HepG2 (cell line): ENCODE data around the gene NR2C1. TPM values are rescaled to one million over a fixed set of nuclear protein-coding genes. Genes with fewer than 3 reads are reported as not detected.

Experiments
- CAMTA2 ChIP-seq: sonication (generic); formaldehyde crosslinking; IDR thresholded peaks from 2 replicates; pipeline ENCODE4 v1.4.0; 2020; ENCODE audit warnings: mild to moderate bottlenecking, missing genetic modification reagents, borderline replicate concordance
- CBFB ChIP-seq: sonication (generic); formaldehyde crosslinking; IDR thresholded peaks from 2 replicates; pipeline ENCODE4 v1.4.0; 2020; ENCODE audit warnings: missing genetic modification reagents
- FOXK1 ChIP-seq: sonication (generic); formaldehyde crosslinking; IDR thresholded peaks from 2 replicates; pipeline ENCODE4 v1.4.0; 2020; ENCODE audit warnings: low read depth, missing genetic modification reagents, borderline replicate concordance
- FOXP1 ChIP-seq, 2 experiments: fragments of 450-650 bp in 1 of 2; IDR thresholded peaks; 2 replicates each; pipeline ENCODE4 v1.6.1; 2017 to 2018; ENCODE audit warnings: antibody characterized with exemption in 1 of 2
- KDM5B ChIP-seq: sonication (generic); formaldehyde crosslinking; IDR thresholded peaks from 2 replicates; pipeline ENCODE4 v1.4.0; 2020; ENCODE audit warnings: missing genetic modification reagents, mild to moderate bottlenecking, borderline replicate concordance
- MTA1 ChIP-seq: sonication (generic); formaldehyde crosslinking; IDR thresholded peaks from 2 replicates; pipeline ENCODE4 v1.4.0; 2020; ENCODE audit warnings: missing genetic modification reagents, mild to moderate bottlenecking, borderline replicate concordance
- PLRG1 ChIP-seq: fragments of 450-650 bp; conservative IDR thresholded peaks from 2 replicates; pipeline ENCODE4 v1.6.1; 2016
- RAD21 ChIP-seq: fragments of 450-650 bp; formaldehyde crosslinking; IDR thresholded peaks from 2 replicates; pipeline ENCODE4 v1.5.0; 2020; ENCODE audit warnings: mild to moderate bottlenecking
- RELA ChIP-seq: sonication (generic); formaldehyde crosslinking; IDR thresholded peaks from 2 replicates; pipeline ENCODE4 v1.4.0; 2020; ENCODE audit warnings: missing genetic modification reagents
- SOX13 ChIP-seq, 3 experiments: fragments of 450-650 bp in 1 of 3; sonication (generic) in 1 of 3; formaldehyde crosslinking in 1 of 3; IDR thresholded peaks in 2 of 3; conservative IDR thresholded peaks in 1 of 3; 2 replicates each; pipeline versions ENCODE4 v1.5.0 to v1.6.1; 2016 to 2020; ENCODE audit warnings: antibody characterized with exemption in 1 of 3, mild to moderate bottlenecking in 1 of 3, missing compliant biosample characterization in 1 of 3, missing genetic modification reagents in 1 of 3, moderate library complexity in 1 of 3
- TCF12 ChIP-seq, 2 experiments: fragments of 450-650 bp in 1 of 2; sonication (generic) in 1 of 2; formaldehyde crosslinking in 1 of 2; IDR thresholded peaks; 2 replicates each; pipeline versions ENCODE4 v1.6.1 to v1.8.0; 2017 to 2022; ENCODE audit warnings: antibody characterized with exemption in 1 of 2, mild to moderate bottlenecking in 1 of 2, missing genetic modification reagents in 1 of 2, moderate library complexity in 1 of 2
- THAP11 ChIP-seq: IDR thresholded peaks from 2 replicates; pipeline ENCODE4 v1.6.1; 2016; ENCODE audit warnings: missing biosample characterization, missing genetic modification reagents
- THAP7 ChIP-seq: sonication (generic); formaldehyde crosslinking; IDR thresholded peaks from 2 replicates; pipeline ENCODE4 v1.8.1; 2023; ENCODE audit warnings: mild to moderate bottlenecking, missing genetic modification reagents
- ZFAT ChIP-seq: sonication (generic); formaldehyde crosslinking; conservative IDR thresholded peaks from 2 replicates; pipeline ENCODE4 v1.8.1; 2023; ENCODE audit warnings: missing genetic modification reagents, inconsistent platforms
- ZFP90 ChIP-seq: sonication (generic); formaldehyde crosslinking; IDR thresholded peaks from 2 replicates; pipeline ENCODE4 v1.8.0; 2022; ENCODE audit warnings: missing genetic modification reagents, mild to moderate bottlenecking, inconsistent platforms, borderline replicate concordance
- ZFY ChIP-seq: sonication (generic); formaldehyde crosslinking; IDR thresholded peaks from 2 replicates; pipeline ENCODE4 v1.4.0; 2020; ENCODE audit warnings: missing genetic modification reagents
- ZMYM4 ChIP-seq: sonication (generic); formaldehyde crosslinking; IDR thresholded peaks from 2 replicates; pipeline ENCODE4 v1.8.1; 2023; ENCODE audit warnings: mild to moderate bottlenecking, missing genetic modification reagents
- ZNF556 ChIP-seq: sonication (generic); formaldehyde crosslinking; IDR thresholded peaks from 2 replicates; pipeline ENCODE4 v1.4.0; 2020; ENCODE audit warnings: mild to moderate bottlenecking, missing genetic modification reagents, borderline replicate concordance
- ZNF563 ChIP-seq: sonication (generic); formaldehyde crosslinking; IDR thresholded peaks from 2 replicates; pipeline ENCODE4 v1.8.0; 2022; ENCODE audit warnings: mild to moderate bottlenecking, moderate library complexity, missing genetic modification reagents
- ZNF720 ChIP-seq: sonication (generic); formaldehyde crosslinking; IDR thresholded peaks from 2 replicates; pipeline ENCODE4 v1.4.0; 2020; ENCODE audit warnings: missing genetic modification reagents
- ZNF75D ChIP-seq: sonication (generic); formaldehyde crosslinking; IDR thresholded peaks from 2 replicates; pipeline ENCODE4 v1.8.1; 2023; ENCODE audit warnings: missing genetic modification reagents, mild to moderate bottlenecking, borderline replicate concordance
- polyA plus RNA-seq, 8 experiments: library from polyadenylated mRNA; depleted of rRNA in 3 of 8; stranded (reverse) in 7 of 8; unstranded in 1 of 8; fragments of >200 nt; fragmentation: Illumina TruSeq in 4 of 8; extraction: Trizol in 4 of 8; gene quantifications; 2 replicates each; pipeline versions ENCODE4 v1.2.1 to v1.2.3, GENCODE V29; 2011 to 2016; ENCODE audit warnings: low read depth in 4 of 8, missing spikeins in 1 of 8, mixed read lengths in 1 of 8; ENCODE audit not compliant: insufficient read depth in 1 of 8
- total RNA-seq, 5 experiments: library from RNA; depleted of rRNA; stranded (reverse); fragments of >200 nt; fragmentation: Illumina TruSeq; extraction: Trizol; gene quantifications; 2 replicates each; pipeline ENCODE4 v1.2.3, GENCODE V29; 2016; ENCODE audit warnings: low read depth in 1 of 5
- TF ChIP-seq, protein P1 (sequence below): IDR thresholded peaks from 2 replicates; pipeline ENCODE4 v1.6.1; 2016; ENCODE audit warnings: mild to moderate bottlenecking, missing biosample characterization, missing genetic modification reagents
- TF ChIP-seq, protein P2 (sequence below): sonication (generic); formaldehyde crosslinking; IDR thresholded peaks from 2 replicates; pipeline ENCODE4 v1.5.1; 2020; ENCODE audit warnings: missing genetic modification reagents, mild to moderate bottlenecking, borderline replicate concordance
- TF ChIP-seq, protein P3 (sequence below): sonication (generic); formaldehyde crosslinking; IDR thresholded peaks from 2 replicates; pipeline ENCODE4 v1.5.0; 2020; ENCODE audit warnings: mild to moderate bottlenecking, low read depth, missing genetic modification reagents, borderline replicate concordance

NR2C1 gene
- total and polyA plus RNA-seq, 2 of the 13 experiments (the other 11 are each of a cell fraction or from before 2014, with no cell fraction given) = 38.0 to 70.8 TPM

- TF ChIP-seq SOX13 (IDR thresholded peaks at IDR 0.05) = no peak
- peak in 1 of 2 experiments; percentile 40; a peak in 1 of 4 replicates for TF ChIP-seq SOX13 (CRISPR knock-in tag; conservative IDR thresholded peaks at IDR 0.05 in 1 of 2, IDR thresholded peaks at IDR 0.05 in 1 of 2)
- TF ChIP-seq CBFB (CRISPR knock-in tag) = peak; percentile 75
- peak; percentile 72 for TF ChIP-seq KDM5B (CRISPR knock-in tag)
- TF ChIP-seq ZNF556 (CRISPR knock-in tag) = peak; percentile 28; the same call in 1 of the 2 replicates
- no peak; the same call in 1 of the 2 replicates for TF ChIP-seq ZFP90
- TF ChIP-seq FOXP1 (IDR thresholded peaks at IDR 0.05) = no peak
- TF ChIP-seq FOXP1 (CRISPR knock-in tag; IDR thresholded peaks at IDR 0.05) = no peak
- peak; percentile 40; the same call in 1 of the 2 replicates for TF ChIP-seq MTA1 (CRISPR knock-in tag)
- no peak for TF ChIP-seq RELA
- TF ChIP-seq TCF12 (IDR thresholded peaks at IDR 0.05) = no peak
- TF ChIP-seq TCF12 (CRISPR knock-in tag; IDR thresholded peaks at IDR 0.05) = peak; percentile 72; the same call in 1 of the 2 replicates
- TF ChIP-seq PLRG1 = no peak
- no peak for TF ChIP-seq ZNF75D
- TF ChIP-seq, protein P1, sequence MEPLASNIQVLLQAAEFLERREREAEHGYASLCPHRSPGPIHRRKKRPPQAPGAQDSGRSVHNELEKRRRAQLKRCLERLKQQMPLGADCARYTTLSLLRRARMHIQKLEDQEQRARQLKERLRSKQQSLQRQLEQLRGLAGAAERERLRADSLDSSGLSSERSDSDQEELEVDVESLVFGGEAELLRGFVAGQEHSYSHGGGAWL (CRISPR knock-in tag) = peak; percentile 63
- TF ChIP-seq, protein P2, sequence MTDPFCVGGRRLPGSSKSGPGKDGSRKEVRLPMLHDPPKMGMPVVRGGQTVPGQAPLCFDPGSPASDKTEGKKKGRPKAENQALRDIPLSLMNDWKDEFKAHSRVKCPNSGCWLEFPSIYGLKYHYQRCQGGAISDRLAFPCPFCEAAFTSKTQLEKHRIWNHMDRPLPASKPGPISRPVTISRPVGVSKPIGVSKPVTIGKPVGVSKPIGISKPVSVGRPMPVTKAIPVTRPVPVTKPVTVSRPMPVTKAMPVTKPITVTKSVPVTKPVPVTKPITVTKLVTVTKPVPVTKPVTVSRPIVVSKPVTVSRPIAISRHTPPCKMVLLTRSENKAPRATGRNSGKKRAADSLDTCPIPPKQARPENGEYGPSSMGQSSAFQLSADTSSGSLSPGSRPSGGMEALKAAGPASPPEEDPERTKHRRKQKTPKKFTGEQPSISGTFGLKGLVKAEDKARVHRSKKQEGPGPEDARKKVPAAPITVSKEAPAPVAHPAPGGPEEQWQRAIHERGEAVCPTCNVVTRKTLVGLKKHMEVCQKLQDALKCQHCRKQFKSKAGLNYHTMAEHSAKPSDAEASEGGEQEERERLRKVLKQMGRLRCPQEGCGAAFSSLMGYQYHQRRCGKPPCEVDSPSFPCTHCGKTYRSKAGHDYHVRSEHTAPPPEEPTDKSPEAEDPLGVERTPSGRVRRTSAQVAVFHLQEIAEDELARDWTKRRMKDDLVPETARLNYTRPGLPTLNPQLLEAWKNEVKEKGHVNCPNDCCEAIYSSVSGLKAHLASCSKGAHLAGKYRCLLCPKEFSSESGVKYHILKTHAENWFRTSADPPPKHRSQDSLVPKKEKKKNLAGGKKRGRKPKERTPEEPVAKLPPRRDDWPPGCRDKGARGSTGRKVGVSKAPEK (CRISPR knock-in tag) = 0 out of 2 replicates have a peak, but pooled peaks have one; percentile 85
- TF ChIP-seq ZMYM4 (CRISPR knock-in tag) = peak; percentile 100
- TF ChIP-seq ZFY (CRISPR knock-in tag) = peak; percentile 80
- no peak for TF ChIP-seq ZNF720 (CRISPR knock-in tag)
- TF ChIP-seq ZNF563 (CRISPR knock-in tag) = peak; percentile 84
- TF ChIP-seq FOXK1 (CRISPR knock-in tag) = peak; percentile 38; the same call in 1 of the 2 replicates
- 0 out of 2 replicates have a peak, but pooled peaks have one; percentile 45 for TF ChIP-seq CAMTA2 (CRISPR knock-in tag)
- TF ChIP-seq THAP11 (CRISPR knock-in tag) = peak; percentile 85
- TF ChIP-seq, protein P3, sequence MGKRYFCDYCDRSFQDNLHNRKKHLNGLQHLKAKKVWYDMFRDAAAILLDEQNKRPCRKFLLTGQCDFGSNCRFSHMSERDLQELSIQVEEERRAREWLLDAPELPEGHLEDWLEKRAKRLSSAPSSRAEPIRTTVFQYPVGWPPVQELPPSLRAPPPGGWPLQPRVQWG (CRISPR knock-in tag) = no peak
- TF ChIP-seq ZFAT (CRISPR knock-in tag) = 0 out of 2 replicates have a peak, but pooled peaks have one; percentile 10
- 0 out of 2 replicates have a peak, but pooled peaks have one; percentile 22 for TF ChIP-seq THAP7 (CRISPR knock-in tag)
- TF ChIP-seq RAD21 (CRISPR knock-in tag) = 0 out of 2 replicates have a peak, but pooled peaks have one; percentile 13
These were observed at the start of gene NR2C1 (continued) for GRCh38 chr12:95072900-95073697.
